ENCODE results near the gene IBTK.
"Not testable (repeated sequence)": the region's sequence is repeated elsewhere in the genome, so short reads cannot be mapped to it uniquely, and the experiment has no call there.

The IBTK gene

GRCh38 chr6:82176616-82177015, 70.9 kb downstream of the IBTK start:
- no peak for TF ChIP-seq CTCF (IDR thresholded peaks at IDR 0.05; ENCODE audit: control extremely low read depth, extremely low read depth, low read depth, missing control alignments)
- no peak for DNase-seq (ENCODE audit: extremely low spot score)
- POLR2A ChIA-PET, result no interaction called here
- CTCF ChIA-PET, result interaction anchor here (2.4 kb wide), 1 partner anchor 21 kb away, joined by 9 read pairs; no protein-coding TSS in a partner anchor

DNA sequence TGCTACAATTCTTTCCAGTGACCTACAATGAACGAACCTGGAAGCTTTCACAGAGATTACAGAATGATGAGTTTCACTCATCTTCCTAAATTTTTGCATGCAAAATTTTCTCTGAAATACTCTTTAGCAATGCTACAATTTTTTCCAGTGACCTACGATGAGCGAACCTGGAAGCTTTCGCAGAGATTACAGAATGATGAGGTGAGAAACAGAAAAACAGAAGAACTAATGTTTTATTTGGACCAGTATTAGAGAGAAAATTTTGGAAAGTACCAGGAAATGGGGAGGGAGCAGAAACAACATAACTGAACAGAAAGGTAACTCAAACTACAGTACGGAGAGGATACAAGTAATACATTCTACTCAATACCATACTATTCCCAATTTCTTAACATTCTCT, 75.0 kb downstream of the IBTK start:
- ChIA-PET POLR2A (no interaction called here), CTCF (interaction anchor here (0.9 to 2.6 kb wide), 4 partner anchors 11 to 27 kb away, joined by 3 to 10 read pairs (median 4); no protein-coding TSS in a partner anchor)
- TF ChIP-seq CTCF (IDR thresholded peaks at IDR 0.05; ENCODE audit: control extremely low read depth, extremely low read depth, low read depth, missing control alignments), result no peak
- DNase-seq (ENCODE audit: extremely low spot score), result no peak

DNA sequence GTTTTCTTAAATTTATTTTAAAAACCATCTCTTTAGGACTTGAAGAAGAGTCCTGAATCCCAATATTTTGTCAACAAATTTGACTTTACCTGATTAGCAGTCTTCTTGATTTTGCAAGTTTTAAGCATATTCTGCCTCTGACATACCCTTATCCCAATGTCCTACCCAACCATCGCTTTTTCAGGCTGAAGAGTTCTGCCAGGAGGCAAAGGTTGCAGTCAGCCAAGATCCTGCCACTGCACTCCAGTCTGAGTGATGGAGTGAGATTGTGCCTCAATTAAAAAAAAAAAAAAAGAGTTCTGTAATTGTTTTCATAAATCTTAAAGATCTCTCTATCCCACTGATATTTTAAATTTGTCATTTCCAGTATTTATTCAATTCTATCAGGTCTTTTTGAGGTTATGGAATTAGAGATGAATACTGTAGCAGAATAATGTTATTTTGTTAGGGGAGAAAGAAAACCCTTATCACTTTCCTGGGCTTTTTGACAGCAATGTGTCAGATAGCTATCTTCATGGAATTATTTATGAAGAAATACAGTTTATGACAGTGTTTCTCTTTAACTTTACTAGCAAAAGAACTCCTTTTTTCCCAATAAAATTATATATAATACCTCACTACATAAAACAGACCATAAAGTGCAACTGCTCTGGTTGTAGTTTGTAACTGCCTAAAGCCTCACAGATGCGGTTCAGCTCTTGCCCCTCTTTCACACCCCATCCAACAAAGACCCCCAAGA, 78.2 kb downstream of the IBTK start:
- DNase-seq (ENCODE audit: extremely low spot score), result no peak
- CTCF ChIA-PET, result interaction anchor here (1.5 to 2.8 kb wide), 3 partner anchors 9 to 25 kb away, joined by 4 to 8 read pairs (median 7); no protein-coding TSS in a partner anchor
- POLR2A ChIA-PET, result no interaction called here
- no peak for TF ChIP-seq CTCF (IDR thresholded peaks at IDR 0.05; ENCODE audit: control extremely low read depth, extremely low read depth, low read depth, missing control alignments)

DNA sequence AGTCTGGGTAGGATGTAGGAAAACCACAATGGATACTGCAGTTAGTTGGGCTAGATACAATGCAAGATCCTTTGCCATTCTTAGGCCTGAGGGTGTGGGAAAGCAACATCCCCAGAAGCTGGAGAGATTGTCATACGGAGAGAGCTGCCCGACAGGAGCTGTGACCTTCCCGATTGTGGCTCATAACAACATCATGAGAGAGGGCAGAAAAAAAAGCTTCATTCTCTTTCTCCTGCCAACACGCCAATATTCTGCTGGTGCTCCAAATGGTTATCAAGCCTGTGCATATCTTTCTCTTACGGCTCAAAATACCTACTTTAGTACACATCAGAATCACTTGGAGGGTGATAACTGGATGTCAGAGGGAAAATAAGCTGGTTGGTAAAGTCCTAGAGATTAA, 81.1 kb downstream of the IBTK start:
- ChIA-PET POLR2A (no interaction called here), CTCF (interaction anchor here (1.1 to 2.8 kb wide), 3 partner anchors 12 to 26 kb away, joined by 3 to 8 read pairs (median 4); no protein-coding TSS in a partner anchor)
- TF ChIP-seq CTCF (IDR thresholded peaks at IDR 0.05; ENCODE audit: control extremely low read depth, extremely low read depth, low read depth, missing control alignments), result no peak
- no peak for DNase-seq (ENCODE audit: extremely low spot score)

DNA sequence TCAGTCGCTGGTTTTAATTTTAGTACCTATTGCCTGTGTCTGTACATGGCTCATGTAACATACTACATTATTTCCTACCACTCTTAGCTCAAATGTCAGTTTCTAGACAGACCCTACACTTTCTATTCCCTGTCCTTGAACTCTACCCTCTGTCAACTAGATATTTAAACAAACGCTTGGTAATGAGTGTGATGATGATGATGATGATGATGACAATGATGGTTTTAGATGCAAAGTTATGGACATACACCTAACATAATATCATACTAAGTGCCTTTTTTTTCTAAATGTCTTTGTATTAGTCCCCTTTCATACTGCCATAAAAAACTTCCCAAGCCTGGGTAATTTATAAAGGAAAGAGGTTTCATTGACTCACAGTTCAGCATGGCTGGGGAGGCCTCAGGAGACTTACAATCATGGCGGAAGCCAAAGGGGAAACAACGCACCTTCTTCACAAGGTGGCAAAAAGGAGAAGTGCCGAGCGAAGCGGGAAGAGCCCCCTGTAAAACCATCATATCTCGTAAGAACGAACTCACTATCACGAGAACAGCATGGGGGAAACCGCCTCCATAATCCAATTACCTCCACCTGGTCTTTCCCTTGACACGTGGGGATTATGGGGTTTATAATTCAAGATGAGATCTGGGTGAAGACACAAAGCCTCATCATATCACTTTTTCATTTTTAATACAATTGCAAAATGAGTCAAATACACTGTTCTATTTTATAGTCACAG, 87.1 kb downstream of the IBTK start:
- ChIA-PET POLR2A (no interaction called here), CTCF (interaction anchor here (1.9 kb wide), 1 partner anchor 12 kb away, joined by 10 read pairs; no protein-coding TSS in a partner anchor)
- TF ChIP-seq CTCF (IDR thresholded peaks at IDR 0.05; ENCODE audit: control extremely low read depth, extremely low read depth, low read depth, missing control alignments), result no peak
- DNase-seq (ENCODE audit: extremely low spot score), result no peak

DNA sequence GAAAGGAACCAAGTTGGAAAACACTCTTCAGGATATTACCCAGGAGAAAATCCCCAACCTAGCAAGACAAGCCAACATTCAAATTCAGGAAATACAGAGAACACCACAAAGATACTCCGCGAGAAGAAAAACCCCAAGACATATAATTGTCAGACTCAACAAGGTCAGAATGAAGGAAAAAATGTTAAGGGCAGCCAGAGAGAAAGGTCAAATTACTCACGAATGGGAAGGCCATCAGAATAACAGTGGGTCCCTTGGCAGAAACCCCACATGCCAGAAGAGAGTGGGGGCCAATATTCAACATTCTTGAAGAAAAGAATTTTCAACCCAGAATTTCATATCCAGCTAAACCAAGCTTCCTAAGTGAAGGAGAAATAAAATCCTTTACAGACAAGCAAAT, 94.8 kb downstream of the IBTK start:
- DNase-seq (ENCODE audit: extremely low spot score); POLR2A ChIA-PET; CTCF ChIA-PET: not testable (repeated sequence)

DNA sequence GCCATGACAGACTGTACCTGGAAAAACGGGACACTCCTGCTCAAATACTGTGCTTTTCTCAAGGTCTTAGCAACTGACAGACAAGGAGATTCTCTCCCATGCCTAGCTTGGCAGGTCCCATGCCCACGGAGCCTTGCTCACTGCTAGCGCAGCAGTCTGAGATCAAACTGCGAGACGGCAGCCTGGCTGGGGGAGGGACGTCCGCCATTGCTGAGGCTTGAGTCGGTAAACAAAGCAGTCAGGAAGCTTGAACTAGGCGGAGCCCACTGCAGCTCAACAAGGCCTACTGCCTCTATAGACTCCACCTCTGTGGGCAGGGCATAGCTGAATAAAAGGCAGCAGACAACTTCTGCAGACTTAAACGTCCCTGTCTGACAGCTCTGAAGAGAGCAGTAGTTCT, 96.4 kb downstream of the IBTK start:
- POLR2A ChIA-PET; DNase-seq (ENCODE audit: extremely low spot score); CTCF ChIA-PET: not testable (repeated sequence)

Data from GM10248 (cell line).